Panc1 (cell line): ENCODE measurements around the gene PLXNB1.

Source experiments
- CTCF ChIP-seq: fragments of 450-650 bp; IDR thresholded peaks from 2 replicates; pipeline ENCODE4 v1.5.1; 2017; ENCODE audit warnings: mild to moderate bottlenecking
- POLR2AphosphoS5 ChIP-seq: IDR thresholded peaks from 2 replicates; pipeline ENCODE4 v1.6.1; 2012; ENCODE audit warnings: mild to moderate bottlenecking, low read depth, low read length, moderate library complexity
- REST ChIP-seq, 2 experiments: IDR thresholded peaks; 2 replicates each; pipeline ENCODE4 v1.6.1; 2011 to 2012; ENCODE audit warnings: low read depth in 2 of 2, control low read depth in 1 of 2, low read length in 1 of 2, mild to moderate bottlenecking in 1 of 2, moderate library complexity in 1 of 2; ENCODE audit not compliant: insufficient read depth in 1 of 2
- TCF7L2 ChIP-seq: IDR thresholded peaks from 2 replicates; pipeline ENCODE4 v1.6.1; 2011; ENCODE audit warnings: mild to moderate bottlenecking, low read depth, low read length, inconsistent platforms

- no peak for TF ChIP-seq CTCF
- TF ChIP-seq TCF7L2: no peak
- no peak for TF ChIP-seq REST (IDR thresholded peaks at IDR 0.05; ENCODE audit: insufficient read depth in 1 of 2, low read depth in 2 of 2, low read length in 1 of 2)
- TF ChIP-seq POLR2AphosphoS5: no peak
These were observed 30.1 kb upstream of the PLXNB1 start for GRCh38 chr3:48459773-48460516.
